HG03159 (cell line): ENCODE measurements around the gene PCBP3.

Experiments
- ATAC-seq: cut with Tn5 transposase; IDR thresholded peaks from one replicate; pipeline ENCODE4 v1.9.1; 2021; ENCODE audit warnings: mild to moderate bottlenecking, moderate library complexity; ENCODE audit not compliant: unreplicated experiment

Gene PCBP3

DNA sequence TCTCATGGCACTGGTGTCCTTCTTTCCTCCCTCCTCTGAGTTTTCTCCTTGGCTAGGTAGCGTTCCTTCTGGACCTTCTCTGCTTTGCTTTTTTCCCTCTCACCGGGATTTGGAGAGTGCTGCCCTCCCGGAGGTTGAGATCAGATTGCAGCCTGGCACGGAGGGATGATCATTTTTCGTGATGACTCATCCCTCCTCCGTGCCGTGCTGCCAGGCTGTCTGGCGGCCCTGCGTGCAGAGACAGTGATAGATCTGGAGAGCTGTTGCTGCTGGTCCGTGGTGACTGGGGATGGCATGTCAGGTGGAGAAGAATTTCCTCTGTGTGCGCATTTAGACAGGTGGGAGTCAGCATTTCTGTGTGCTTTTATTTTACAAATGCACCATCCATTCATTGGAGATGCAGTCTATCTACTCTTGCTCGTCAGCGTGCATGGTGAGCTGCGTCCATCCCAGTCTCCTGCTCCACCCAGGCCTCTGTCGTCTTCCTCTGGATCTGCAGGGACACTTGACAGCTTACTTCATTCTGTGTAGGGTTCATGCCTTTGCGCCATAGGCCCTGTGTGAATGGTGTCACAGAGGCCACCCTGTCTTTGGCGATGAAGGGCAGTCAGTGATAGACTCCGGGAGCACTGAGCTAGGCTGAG is 104.4 kb downstream of the PCBP3 start:
- ATAC-seq, result no peak

DNA sequence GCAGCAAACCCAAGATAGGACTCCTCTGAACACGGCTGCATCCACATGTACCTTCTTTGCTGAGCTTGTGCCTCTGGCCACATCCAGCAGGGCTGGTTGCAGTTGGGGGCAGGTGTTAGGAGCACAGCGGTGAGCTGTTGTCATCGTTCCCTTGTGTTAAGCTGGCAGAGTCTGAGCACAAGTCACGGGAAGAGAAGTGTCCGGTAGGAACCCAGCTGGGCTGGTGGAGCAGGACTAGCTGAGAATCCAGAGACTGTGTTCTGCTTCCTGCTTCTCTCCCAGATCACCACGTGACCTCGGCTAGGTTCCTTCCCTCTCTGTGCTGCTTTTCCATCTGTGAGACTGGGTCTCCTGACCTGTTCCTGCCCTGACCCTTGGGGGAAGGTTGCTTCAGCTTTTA is 105.1 kb downstream of the PCBP3 start:
- no peak for ATAC-seq

DNA sequence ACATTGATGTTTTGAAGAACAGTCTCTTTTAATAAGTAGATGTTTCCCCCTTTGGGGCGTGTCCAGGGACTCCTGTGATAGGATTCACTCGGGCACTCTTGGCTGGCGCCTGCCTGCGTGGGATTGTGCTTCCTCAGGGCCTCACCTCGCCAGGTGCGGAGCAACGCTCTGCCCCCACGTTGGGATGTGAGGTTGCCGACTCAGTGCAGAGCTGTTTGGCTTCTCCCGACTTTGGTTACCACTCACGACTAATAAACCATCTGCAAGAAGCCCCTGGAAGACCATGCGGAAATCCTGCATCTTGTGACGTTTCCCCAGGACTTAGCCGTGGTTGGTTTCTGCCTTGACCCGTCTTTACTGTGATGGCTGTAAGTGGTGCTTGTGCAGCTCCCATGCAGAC is 106.4 kb downstream of the PCBP3 start:
- no peak for ATAC-seq

DNA sequence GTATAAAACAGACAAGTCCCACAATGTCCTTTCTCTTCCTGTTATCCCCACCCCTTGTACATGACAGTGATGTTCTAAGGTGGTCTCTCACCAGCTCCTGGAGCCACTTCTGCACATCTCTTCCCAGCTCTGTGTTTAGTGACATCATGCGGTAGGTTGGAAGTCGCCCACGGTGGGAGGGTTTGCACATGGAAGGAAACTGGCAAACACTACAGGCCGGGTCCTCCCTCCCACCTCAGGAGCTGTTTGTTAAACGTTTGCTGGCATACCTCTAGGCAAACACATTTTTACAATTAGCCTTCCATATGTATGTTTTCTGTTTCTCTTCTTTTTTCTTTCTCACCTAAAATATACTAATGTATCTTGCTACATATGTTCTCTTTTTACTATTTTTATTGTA is 107.4 kb downstream of the PCBP3 start:
- ATAC-seq, result no peak

DNA sequence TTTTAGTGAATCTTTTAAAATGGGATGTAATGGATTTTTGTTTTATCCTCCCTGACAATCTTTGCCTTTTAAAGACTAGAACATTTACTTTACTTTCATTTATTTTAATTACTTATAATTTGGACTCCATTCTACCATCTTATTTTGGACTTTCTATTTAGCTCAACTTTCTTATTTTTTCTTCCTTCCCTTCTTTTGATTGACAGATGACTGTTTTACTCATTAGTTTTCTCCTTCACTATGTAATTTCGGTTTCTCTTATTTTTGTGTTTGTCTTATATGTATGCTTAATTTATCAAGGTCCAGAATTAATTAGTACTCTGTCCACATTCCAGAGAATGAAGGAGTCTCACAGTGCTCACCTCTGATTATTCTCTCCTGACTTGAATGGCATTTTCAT is 109.9 kb downstream of the PCBP3 start:
- ATAC-seq, result no peak

DNA sequence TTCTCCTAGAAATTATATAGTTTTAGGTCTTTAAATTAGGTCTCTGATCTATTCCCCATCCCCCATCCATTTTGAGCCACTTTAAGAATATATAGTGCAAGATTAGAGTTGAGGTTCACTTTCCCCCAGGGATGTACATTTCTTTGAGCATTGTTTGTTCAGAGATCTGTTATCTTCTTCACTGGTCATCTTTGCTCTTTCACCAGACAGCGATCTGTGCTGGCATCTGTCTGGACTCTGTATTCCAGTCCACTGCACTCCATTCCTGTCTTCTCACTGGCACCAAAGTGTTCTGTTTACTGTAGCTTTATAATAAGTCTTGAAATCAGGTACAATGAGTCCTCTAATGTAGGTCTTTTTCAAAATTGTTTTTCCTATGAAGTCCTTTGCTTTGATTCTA is 112.5 kb downstream of the PCBP3 start:
- no peak for ATAC-seq

DNA sequence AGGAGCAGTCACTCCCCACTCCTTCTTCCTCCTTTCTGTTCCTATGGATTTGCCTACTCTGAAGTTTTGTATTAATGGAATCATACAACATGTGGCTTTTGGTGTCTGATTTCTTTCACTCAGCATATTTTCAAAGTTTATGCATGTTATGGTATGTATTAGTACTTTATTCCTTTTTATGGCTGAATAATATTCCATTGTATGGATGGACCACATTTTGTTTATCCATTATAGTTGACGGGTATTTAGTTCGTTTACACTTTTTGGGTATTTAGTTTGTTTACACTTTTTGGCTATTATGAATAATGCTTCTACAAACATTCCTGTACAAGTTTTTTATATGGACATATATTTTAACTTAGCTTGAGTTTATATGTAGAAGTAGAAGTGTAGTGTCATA is 113.1 kb downstream of the PCBP3 start:
- no peak for ATAC-seq

DNA sequence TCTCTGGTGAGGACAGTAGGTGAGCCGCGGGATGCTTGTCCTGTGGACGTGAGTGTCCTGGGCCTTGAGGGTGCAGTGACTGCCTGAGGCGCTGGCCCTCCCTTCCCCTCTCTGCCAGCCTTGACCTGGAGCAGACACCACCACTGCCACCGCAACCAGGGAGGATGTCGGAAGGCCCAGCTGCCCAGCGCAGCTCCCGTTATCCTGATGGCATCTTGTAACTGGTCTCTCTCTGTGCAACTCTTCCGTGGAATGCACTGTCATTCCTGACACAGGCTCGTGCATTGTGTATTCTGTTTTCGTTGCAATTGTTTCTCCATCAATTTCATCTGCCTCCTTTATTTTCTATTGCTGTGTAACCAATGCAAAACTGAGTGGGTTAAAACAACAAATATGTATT is 118.2 kb downstream of the PCBP3 start:
- ATAC-seq, result no peak

DNA sequence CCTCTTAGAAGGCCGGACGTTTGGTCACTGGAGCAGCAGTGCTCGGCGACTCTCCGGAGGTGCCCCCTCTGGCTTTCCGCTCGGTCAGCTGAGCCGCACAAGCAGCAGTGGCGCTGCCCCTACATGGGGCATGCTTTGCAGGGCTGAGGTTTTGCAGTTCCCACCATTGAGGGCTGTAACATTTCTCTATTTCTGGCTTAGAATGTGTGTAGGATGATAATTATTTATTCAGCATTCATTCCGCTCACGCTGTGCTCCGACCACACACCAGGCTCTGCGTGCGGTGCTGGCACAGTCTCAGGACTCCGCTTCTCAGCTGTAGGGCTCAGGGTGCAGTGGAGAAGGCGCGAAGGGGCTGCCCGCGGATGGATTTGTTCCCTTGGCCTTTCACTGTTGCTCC is 119.5 kb downstream of the PCBP3 start:
- ATAC-seq, result no peak

DNA sequence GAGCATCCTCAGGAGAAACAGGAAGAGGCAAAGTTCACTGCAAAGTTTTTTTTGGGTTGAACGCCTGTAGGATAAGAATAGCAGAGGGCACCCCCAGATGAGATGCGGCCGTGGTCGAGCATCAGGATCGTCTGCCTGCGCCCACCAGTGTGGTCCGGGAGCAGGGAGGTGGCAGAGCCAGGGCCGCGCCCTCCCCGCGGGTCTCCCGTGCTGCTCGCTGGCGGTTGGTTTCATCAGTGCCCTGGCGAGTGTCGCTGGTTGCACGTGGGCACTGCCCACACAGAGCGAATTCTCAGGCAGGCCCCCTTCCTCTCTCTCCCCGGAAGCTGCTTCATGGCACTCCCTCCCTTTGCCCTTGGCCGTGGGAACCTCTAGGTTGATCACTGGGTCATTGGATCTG is 120.0 kb downstream of the PCBP3 start:
- no peak for ATAC-seq

DNA sequence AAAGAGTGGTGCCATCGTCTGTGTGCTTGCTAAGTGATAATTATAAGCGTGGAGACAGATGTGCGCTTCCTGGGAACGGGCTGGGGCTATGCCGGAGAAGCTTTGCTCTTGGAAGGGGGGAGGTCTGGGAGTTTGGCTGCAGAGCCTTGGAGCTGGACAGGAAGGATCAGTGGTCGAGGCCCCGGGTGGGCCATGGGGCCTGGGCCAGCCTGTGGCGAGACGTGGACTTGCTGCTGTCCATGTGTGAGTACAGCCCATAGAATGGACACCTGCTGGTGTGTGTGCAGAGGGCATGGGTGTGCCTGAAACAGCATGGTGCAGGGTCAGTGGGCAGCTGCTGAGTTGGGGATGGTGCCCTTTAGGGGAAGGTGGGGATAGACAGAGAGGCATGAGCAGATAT is 121.3 kb downstream of the PCBP3 start:
- ATAC-seq, result no peak

DNA sequence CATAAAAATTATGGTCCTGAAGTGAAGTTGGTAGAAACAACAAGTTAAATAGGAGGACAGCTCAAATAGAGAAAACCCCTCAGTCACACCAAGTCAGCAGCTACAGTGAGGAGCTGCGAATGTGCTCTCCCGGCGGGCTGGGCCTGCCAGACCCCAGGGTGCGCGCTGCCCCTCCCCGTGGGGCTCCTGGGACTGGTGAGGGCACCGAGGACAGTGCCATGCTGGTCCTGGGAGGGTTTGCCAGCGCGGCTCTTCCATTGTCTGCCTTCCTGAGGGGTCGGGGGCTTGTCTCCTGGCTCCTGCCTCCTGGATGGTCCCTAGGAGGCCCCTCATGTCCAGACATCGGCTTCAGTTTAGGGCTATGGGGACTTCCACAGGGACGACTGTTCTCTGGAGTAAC is 121.8 kb downstream of the PCBP3 start:
- no peak for ATAC-seq

DNA sequence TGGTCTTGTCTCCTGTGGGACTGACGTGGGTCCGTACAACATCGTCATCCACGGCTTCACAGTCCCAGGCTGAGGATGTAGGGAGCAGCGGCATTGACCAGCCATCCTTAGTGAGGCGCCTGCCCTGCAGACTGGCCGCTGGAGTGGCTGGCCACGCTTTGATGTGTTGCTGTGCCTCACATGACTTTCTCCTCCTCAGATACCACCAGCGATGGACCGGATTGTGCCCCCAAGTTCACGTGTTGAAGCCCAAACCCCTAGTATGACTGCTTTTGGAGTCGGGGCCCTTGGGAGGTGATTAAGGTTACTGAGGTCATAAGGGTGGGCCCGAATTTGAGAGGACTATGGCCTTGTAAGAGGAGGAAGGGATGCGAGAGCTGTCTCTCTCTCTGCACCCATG is 122.5 kb downstream of the PCBP3 start:
- ATAC-seq, result no peak

DNA sequence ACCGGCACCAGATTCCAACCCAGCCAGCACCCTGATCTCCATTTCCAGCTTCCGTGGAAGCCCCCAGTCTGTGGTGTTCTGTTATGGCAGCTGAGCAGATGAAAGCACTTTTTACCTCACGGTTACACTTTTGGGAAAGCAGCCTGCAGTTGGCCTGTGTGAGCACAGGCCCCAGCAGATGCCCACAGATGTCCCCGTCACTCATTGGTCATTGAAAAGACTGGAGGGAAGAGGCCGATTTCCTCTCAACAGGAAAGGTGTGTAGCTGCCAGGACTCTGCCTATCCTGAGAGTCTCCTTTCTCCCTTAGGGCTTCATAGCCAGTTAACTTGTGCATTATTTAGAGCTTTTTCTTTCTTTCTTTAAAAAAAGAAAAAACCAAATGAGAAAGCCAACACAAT is 123.0 kb downstream of the PCBP3 start:
- ATAC-seq, result no peak

DNA sequence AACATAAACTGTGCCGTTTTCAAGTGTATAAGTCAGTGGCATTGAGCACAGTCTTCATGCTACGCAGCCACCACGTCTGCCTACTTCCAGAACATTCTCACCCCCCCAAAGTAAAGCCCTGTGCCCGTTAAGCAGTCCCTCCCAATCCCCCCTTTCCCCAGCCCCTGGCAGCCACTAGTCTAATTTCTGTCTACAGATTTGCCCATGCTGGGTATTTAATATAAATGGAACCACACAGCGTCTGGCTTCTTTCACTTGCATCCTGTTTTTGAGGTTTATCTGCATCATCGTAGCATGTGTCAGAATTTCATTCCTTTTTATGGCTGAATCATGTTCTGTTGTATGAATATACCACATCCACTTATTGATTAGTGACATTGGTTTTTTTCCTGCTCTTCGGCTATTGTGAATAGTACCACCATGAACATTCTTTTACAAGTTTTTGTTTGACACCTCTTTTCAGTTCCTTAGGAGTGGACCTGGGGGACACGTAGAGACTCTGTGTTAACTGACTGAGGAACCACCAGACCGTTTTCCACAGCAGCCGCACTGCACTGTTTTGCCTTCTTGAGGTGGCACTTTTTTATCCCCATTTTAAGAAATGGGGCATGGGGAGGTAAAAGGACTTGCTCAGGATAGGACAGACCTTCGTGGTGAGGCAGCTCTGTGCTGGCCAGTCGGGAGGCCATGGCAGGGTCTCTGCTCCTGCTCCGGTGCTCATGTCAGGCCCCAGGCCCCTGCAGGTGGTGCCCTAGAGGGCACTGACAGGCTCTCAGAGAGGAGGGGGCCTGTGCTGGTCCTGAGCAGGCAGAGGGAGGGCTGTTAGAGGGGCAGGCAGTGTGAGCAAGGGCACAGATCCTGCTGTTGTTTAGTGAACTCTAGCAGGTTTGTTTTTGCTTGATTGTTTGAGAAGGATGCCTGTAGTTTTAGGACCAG is 123.8 kb downstream of the PCBP3 start:
- no peak for ATAC-seq

DNA sequence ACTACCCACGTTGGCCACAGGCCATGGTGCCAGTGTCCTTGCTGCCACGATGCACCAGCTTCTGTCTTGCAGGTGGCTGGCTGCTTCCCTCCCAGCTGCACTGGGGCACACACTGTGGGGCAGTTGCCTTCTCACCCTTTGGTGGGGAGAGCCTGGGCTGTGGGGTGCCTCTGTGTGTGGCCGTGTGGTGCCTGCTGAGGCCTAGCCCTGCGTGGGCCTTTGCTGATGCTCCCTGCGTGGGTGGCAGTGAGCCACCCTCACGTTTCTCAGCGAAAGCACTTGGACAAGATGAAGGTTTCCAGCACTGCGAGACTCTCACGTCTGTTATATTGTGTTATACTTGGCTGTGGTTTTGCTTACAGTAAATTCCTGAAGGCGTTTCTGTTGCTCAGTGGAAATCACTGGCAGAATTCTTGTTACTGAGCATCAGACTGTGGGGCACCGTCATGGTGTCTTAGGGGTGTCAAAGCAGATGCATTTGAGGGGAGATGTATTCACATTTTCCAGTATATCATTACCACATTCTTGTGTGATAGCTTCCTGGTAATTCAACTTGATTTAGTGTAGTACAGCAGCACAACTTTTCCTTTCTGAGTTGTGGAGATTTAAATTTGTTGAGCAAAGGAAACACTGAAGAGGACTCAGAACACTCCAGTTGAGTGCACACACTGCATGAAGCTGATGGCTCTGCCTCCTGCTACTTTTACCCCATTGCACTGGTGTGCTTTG is 124.7 kb downstream of the PCBP3 start:
- ATAC-seq, result no peak

DNA sequence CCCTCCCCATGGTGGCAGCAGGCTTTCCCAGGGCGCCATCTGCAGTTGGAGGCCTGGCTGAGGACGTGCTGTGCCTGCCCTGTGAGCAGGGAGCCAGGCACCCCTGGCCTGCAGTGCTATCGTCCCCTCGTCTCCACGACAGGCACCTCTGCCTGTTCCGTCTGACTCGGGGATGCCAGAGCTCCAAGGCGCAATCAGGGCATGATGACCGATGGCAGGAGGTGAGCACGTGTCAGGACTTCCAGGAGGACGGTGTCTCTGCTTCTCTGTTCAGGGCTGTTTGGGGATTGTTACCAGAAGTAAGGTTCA is 125.2 kb downstream of the PCBP3 start:
- ATAC-seq, result no peak

DNA sequence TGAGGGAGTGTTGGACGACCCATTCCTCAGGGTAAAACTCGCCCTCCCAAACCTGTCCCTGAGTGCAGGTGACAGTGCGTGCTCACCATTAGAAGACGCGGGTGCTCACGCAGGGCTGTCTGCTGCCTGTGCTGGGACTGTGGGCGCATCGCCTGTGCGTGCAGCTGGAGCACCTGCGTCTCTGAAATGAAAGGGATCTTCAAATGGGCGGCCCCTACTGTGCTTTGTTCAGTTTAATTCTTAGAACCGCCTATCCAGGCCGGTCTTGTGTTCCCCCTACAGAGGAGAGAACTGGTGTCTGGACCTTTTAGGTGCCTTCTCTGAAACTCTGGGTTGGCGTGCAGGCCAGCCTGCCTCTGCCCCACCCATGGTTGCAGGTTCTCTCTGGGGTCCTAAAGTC is 125.8 kb downstream of the PCBP3 start:
- ATAC-seq, result no peak

DNA sequence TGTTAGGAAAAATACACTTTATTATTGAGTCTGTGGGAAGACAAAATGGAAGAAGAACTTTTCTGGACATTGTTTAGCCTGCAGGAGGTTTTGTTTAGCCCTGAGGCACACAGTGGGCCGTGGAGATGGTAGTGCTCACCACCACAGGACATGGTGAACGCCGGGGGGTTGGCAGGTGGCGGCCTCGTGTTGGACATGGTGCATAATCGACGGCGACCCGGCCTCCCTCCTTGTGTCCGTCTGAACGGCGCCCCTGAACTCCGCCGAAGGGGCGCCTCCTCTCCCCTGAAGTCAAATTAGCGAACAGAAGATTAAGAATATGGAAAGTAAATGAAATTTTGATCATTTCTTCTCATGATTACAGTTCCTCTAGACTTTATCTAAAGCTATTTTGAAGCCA is 126.4 kb downstream of the PCBP3 start:
- no peak for ATAC-seq

DNA sequence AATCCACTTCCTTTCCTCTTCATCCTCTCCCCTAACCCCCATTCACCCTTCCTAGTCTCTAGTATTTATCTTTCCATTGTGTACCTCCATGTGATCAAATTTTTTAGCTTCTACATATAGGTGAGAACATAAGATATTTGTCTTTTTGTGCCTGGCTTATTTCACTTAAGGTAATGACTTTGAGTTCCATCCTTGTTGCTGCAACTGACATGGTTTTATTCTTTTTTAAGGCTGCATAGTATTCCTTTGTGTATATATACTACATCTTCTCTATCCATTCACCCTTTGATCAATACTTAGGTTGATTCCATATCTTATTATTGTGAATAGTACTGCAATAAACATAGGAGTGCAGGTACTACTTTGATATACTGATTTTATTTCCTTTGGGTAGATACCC is 128.7 kb downstream of the PCBP3 start:
- ATAC-seq, result no peak

DNA sequence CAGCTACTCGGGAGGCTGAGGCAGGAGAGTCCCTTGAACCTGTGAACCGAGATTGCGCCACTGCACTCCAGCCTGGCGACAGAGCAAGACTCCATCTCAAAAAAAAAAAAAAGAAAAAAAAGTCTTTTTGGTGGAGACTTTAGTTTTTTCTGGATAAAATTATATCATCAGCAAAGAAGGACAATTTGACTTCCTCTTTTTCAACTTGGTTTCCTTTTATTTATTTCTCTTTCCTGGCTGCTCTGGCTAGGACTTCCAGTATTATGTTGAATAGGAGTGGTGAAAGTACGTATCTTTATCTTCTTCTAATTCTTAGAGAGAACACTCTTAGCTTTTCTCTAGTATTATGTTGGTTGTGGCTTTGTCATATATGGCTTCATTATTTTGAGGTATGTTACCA is 130.8 kb downstream of the PCBP3 start:
- no peak for ATAC-seq

DNA sequence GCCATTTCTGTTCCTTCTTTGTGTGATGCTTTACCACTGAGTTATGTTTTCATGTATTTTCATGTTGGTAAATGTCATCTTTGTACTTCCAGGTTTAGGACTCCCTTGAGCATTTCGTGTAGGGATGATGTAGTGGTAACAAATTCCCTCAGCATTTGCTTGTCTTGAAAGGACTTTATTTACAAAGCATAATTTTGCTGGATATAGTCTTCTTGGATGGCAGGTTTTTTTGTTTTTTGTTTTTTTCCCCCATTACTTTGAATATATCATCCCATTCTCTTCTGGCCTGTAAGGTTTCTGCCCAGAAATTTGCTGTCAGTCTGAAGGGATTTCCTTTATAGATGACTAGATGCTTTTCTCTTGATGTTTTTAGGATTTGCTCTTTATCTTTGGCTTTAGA is 133.4 kb downstream of the PCBP3 start:
- ATAC-seq, result no peak
